ENCODE measurements around the gene COG5.

COG5 gene

GRCh38 chr7:107563775-107564552 lies at the start of gene COG5, which contains the start of gene DUS4L:
COG5 (minus strand) TSS chr7:107563920; CDS start chr7:107563896, 24 bp downstream.
DUS4L (plus strand) TSS chr7:107563971; CDS start chr7:107567071, 3,100 bp downstream.
- Histone ChIP-seq H3K36me3 (ENCODE audit: control insufficient read depth in 1 of 2, insufficient read depth in 2 of 2, low read length in 2 of 2) (no peaks in the 10 kb centered on the region), H3K9me3 (ENCODE audit: control insufficient read depth in 1 of 2, low read length in 2 of 2) (no peaks in the 10 kb centered on the region), H3K4me3 (ENCODE audit: low read depth in 1 of 2, low read length in 2 of 2) (peak within 1 kb of the TSS; percentile 92 to 98), H3K27me3 (ENCODE audit: control insufficient read depth in 1 of 2, insufficient read depth in 2 of 2, low read length in 2 of 2) (no peaks in the 10 kb centered on the region), H3K27ac (ENCODE audit: low read depth, low read length) (peak within 1 kb of the TSS; percentile 90), H3K9ac (ENCODE audit: low read depth in 1 of 2, low read length in 2 of 2) (peak within 1 kb of the TSS; percentile 93), H3K4me1 (ENCODE audit: control insufficient read depth in 1 of 2, insufficient read depth in 2 of 2, low read length in 2 of 2) (peaks cover 19 to 42% of the 10 kb centered on the region in 2 donors)

GRCh38 chr7:107613439-107613838 lies 49.7 kb upstream of the COG5 start:
- H3K27ac ChIP-seq (ENCODE audit: low read depth, low read length) = no peak overlapping the region
- no peaks in the 10 kb centered on the region for H3K9me3 ChIP-seq (ENCODE audit: control insufficient read depth in 1 of 2, low read length in 2 of 2)
- H3K9ac ChIP-seq (ENCODE audit: low read depth in 1 of 2, low read length in 2 of 2) = no peak overlapping the region
- H3K4me3 ChIP-seq (ENCODE audit: low read depth in 1 of 2, low read length in 2 of 2) = no peak overlapping the region
- H3K36me3 ChIP-seq (ENCODE audit: control insufficient read depth in 1 of 2, insufficient read depth in 2 of 2, low read length in 2 of 2) = peaks cover 13 to 28% of the 10 kb centered on the region in 2 donors
- no peaks in the 10 kb centered on the region for H3K27me3 ChIP-seq (ENCODE audit: control insufficient read depth in 1 of 2, insufficient read depth in 2 of 2, low read length in 2 of 2)
- H3K4me1 ChIP-seq (ENCODE audit: control insufficient read depth in 1 of 2, insufficient read depth in 2 of 2, low read length in 2 of 2) = no peaks in the 10 kb centered on the region

- H3K27ac ChIP-seq (ENCODE audit: low read depth, low read length) = no peak overlapping the region
- H3K9ac ChIP-seq (ENCODE audit: low read depth in 1 of 2, low read length in 2 of 2) = no peak overlapping the region
- no peaks in the 10 kb centered on the region for H3K9me3 ChIP-seq (ENCODE audit: control insufficient read depth in 1 of 2, low read length in 2 of 2)
- H3K4me1 ChIP-seq (ENCODE audit: control insufficient read depth in 1 of 2, insufficient read depth in 2 of 2, low read length in 2 of 2) = no peaks in the 10 kb centered on the region
- no peaks in the 10 kb centered on the region for H3K27me3 ChIP-seq (ENCODE audit: control insufficient read depth in 1 of 2, insufficient read depth in 2 of 2, low read length in 2 of 2)
- H3K36me3 ChIP-seq (ENCODE audit: control insufficient read depth in 1 of 2, insufficient read depth in 2 of 2, low read length in 2 of 2) = peaks cover 4 to 18% of the 10 kb centered on the region in 2 donors
- H3K4me3 ChIP-seq (ENCODE audit: low read depth in 1 of 2, low read length in 2 of 2) = no peak overlapping the region
Observed at GRCh38 chr7:107610323-107610722, 46.6 kb upstream of the COG5 start.

- H3K4me3 ChIP-seq (ENCODE audit: low read depth in 1 of 2, low read length in 2 of 2) = no peak overlapping the region
- no peak overlapping the region for H3K27ac ChIP-seq (ENCODE audit: low read depth, low read length)
- H3K9me3 ChIP-seq (ENCODE audit: control insufficient read depth in 1 of 2, low read length in 2 of 2) = no peaks in the 10 kb centered on the region
- H3K36me3 ChIP-seq (ENCODE audit: control insufficient read depth in 1 of 2, insufficient read depth in 2 of 2, low read length in 2 of 2) = peaks cover 4 to 14% of the 10 kb centered on the region in 2 donors
- no peak overlapping the region for H3K9ac ChIP-seq (ENCODE audit: low read depth in 1 of 2, low read length in 2 of 2)
- H3K27me3 ChIP-seq (ENCODE audit: control insufficient read depth in 1 of 2, insufficient read depth in 2 of 2, low read length in 2 of 2) = no peaks in the 10 kb centered on the region
- no peaks in the 10 kb centered on the region for H3K4me1 ChIP-seq (ENCODE audit: control insufficient read depth in 1 of 2, insufficient read depth in 2 of 2, low read length in 2 of 2)
Observed at GRCh38 chr7:107609811-107610261, 46.1 kb upstream of the COG5 start.

- H3K9me3 ChIP-seq (ENCODE audit: control insufficient read depth in 1 of 2, low read length in 2 of 2) = no peaks in the 10 kb centered on the region
- H3K4me3 ChIP-seq (ENCODE audit: low read depth in 1 of 2, low read length in 2 of 2) = no peak overlapping the region
- H3K27me3 ChIP-seq (ENCODE audit: control insufficient read depth in 1 of 2, insufficient read depth in 2 of 2, low read length in 2 of 2) = no peaks in the 10 kb centered on the region
- no peaks in the 10 kb centered on the region for H3K36me3 ChIP-seq (ENCODE audit: control insufficient read depth in 1 of 2, insufficient read depth in 2 of 2, low read length in 2 of 2)
- no peak overlapping the region for H3K27ac ChIP-seq (ENCODE audit: low read depth, low read length)
- H3K9ac ChIP-seq (ENCODE audit: low read depth in 1 of 2, low read length in 2 of 2) = no peak overlapping the region
- H3K4me1 ChIP-seq (ENCODE audit: control insufficient read depth in 1 of 2, insufficient read depth in 2 of 2, low read length in 2 of 2) = no peaks in the 10 kb centered on the region
Observed at GRCh38 chr7:107606303-107606702, 42.6 kb upstream of the COG5 start.

- Histone ChIP-seq H3K9me3 (ENCODE audit: control insufficient read depth in 1 of 2, low read length in 2 of 2) (no peaks in the 10 kb centered on the region), H3K27ac (ENCODE audit: low read depth, low read length) (no peak overlapping the region), H3K4me1 (ENCODE audit: control insufficient read depth in 1 of 2, insufficient read depth in 2 of 2, low read length in 2 of 2) (no peaks in the 10 kb centered on the region), H3K9ac (ENCODE audit: low read depth in 1 of 2, low read length in 2 of 2) (no peak overlapping the region), H3K27me3 (ENCODE audit: control insufficient read depth in 1 of 2, insufficient read depth in 2 of 2, low read length in 2 of 2) (no peaks in the 10 kb centered on the region), H3K4me3 (ENCODE audit: low read depth in 1 of 2, low read length in 2 of 2) (no peak overlapping the region), H3K36me3 (ENCODE audit: control insufficient read depth in 1 of 2, insufficient read depth in 2 of 2, low read length in 2 of 2) (peaks cover 0 to 6% of the 10 kb centered on the region in 2 donors)
Observed at GRCh38 chr7:107605218-107605815, 41.6 kb upstream of the COG5 start.

GRCh38 chr7:107600816-107601215 lies 37.1 kb upstream of the COG5 start:
- no peak overlapping the region for H3K4me3 ChIP-seq (ENCODE audit: low read depth in 1 of 2, low read length in 2 of 2)
- no peaks in the 10 kb centered on the region for H3K4me1 ChIP-seq (ENCODE audit: control insufficient read depth in 1 of 2, insufficient read depth in 2 of 2, low read length in 2 of 2)
- H3K27ac ChIP-seq (ENCODE audit: low read depth, low read length) = no peak overlapping the region
- peaks cover 0 to 13% of the 10 kb centered on the region in 2 donors for H3K36me3 ChIP-seq (ENCODE audit: control insufficient read depth in 1 of 2, insufficient read depth in 2 of 2, low read length in 2 of 2)
- no peaks in the 10 kb centered on the region for H3K27me3 ChIP-seq (ENCODE audit: control insufficient read depth in 1 of 2, insufficient read depth in 2 of 2, low read length in 2 of 2)
- no peak overlapping the region for H3K9ac ChIP-seq (ENCODE audit: low read depth in 1 of 2, low read length in 2 of 2)
- no peaks in the 10 kb centered on the region for H3K9me3 ChIP-seq (ENCODE audit: control insufficient read depth in 1 of 2, low read length in 2 of 2)

- no peak overlapping the region for H3K4me3 ChIP-seq (ENCODE audit: low read depth in 1 of 2, low read length in 2 of 2)
- H3K27me3 ChIP-seq (ENCODE audit: control insufficient read depth in 1 of 2, insufficient read depth in 2 of 2, low read length in 2 of 2) = no peaks in the 10 kb centered on the region
- H3K36me3 ChIP-seq (ENCODE audit: control insufficient read depth in 1 of 2, insufficient read depth in 2 of 2, low read length in 2 of 2) = peaks cover 3 to 20% of the 10 kb centered on the region in 2 donors
- H3K27ac ChIP-seq (ENCODE audit: low read depth, low read length) = no peak overlapping the region
- H3K4me1 ChIP-seq (ENCODE audit: control insufficient read depth in 1 of 2, insufficient read depth in 2 of 2, low read length in 2 of 2) = no peaks in the 10 kb centered on the region
- no peaks in the 10 kb centered on the region for H3K9me3 ChIP-seq (ENCODE audit: control insufficient read depth in 1 of 2, low read length in 2 of 2)
- H3K9ac ChIP-seq (ENCODE audit: low read depth in 1 of 2, low read length in 2 of 2) = no peak overlapping the region
Observed at GRCh38 chr7:107599262-107599661, 35.5 kb upstream of the COG5 start.

GRCh38 chr7:107597953-107598352 lies 34.2 kb upstream of the COG5 start:
- Histone ChIP-seq H3K4me3 (ENCODE audit: low read depth in 1 of 2, low read length in 2 of 2) (no peak overlapping the region), H3K27me3 (ENCODE audit: control insufficient read depth in 1 of 2, insufficient read depth in 2 of 2, low read length in 2 of 2) (no peaks in the 10 kb centered on the region), H3K36me3 (ENCODE audit: control insufficient read depth in 1 of 2, insufficient read depth in 2 of 2, low read length in 2 of 2) (peaks cover 3 to 20% of the 10 kb centered on the region in 2 donors), H3K4me1 (ENCODE audit: control insufficient read depth in 1 of 2, insufficient read depth in 2 of 2, low read length in 2 of 2) (no peaks in the 10 kb centered on the region), H3K9ac (ENCODE audit: low read depth in 1 of 2, low read length in 2 of 2) (no peak overlapping the region), H3K27ac (ENCODE audit: low read depth, low read length) (no peak overlapping the region), H3K9me3 (ENCODE audit: control insufficient read depth in 1 of 2, low read length in 2 of 2) (no peaks in the 10 kb centered on the region)

- Histone ChIP-seq H3K9me3 (ENCODE audit: control insufficient read depth in 1 of 2, low read length in 2 of 2) (no peaks in the 10 kb centered on the region), H3K9ac (ENCODE audit: low read depth in 1 of 2, low read length in 2 of 2) (no peak overlapping the region), H3K4me1 (ENCODE audit: control insufficient read depth in 1 of 2, insufficient read depth in 2 of 2, low read length in 2 of 2) (no peaks in the 10 kb centered on the region), H3K36me3 (ENCODE audit: control insufficient read depth in 1 of 2, insufficient read depth in 2 of 2, low read length in 2 of 2) (peaks cover 3 to 20% of the 10 kb centered on the region in 2 donors), H3K4me3 (ENCODE audit: low read depth in 1 of 2, low read length in 2 of 2) (no peak overlapping the region), H3K27me3 (ENCODE audit: control insufficient read depth in 1 of 2, insufficient read depth in 2 of 2, low read length in 2 of 2) (no peaks in the 10 kb centered on the region), H3K27ac (ENCODE audit: low read depth, low read length) (no peak overlapping the region)
Observed at GRCh38 chr7:107597582-107597916, 33.8 kb upstream of the COG5 start.

Measured in duodenal mucosa (tissue), 2 donors.